ENCODE data around the gene PSMA2.

PSMA2 gene

DNA sequence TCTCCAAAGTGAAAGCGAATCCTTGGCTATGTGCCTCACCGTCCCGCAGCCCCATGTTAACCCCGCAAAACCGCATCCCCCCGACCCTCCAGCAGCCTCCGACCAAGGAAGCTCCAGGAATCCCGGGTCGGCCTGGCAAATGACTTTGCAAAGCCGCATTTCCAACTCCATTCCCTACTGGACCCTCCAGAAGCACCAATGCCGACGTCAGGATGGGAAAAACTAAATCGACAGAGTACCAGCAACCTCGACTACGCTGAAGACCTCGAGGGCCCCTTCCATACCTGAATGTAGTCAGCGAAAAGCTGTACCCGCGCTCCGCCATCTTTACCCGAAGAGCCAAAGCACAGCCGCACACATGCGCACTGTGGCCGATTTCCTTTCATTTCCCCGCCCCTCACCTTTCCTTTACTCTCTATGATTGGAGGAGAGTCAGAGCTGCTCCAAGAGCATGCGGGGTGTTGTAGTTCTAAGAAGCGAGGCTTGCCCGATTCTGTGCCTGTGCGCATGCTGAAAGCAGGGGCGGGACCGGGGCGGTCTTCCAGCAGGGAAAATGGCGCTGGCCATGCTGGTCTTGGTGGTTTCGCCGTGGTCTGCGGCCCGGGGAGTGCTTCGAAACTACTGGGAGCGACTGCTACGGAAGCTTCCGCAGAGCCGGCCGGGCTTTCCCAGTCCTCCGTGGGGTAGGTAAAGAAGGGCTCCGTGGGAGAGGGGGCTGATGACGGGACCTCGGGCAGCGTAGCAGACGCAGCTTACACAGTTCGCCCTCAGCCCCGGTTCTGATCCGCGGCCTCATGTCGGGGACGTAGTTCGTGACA lies at the start of gene PSMA2, which contains the start of gene MRPL32:
Gene PSMA2 (minus strand): TSS at position 341 of the 818 bp plus-strand sequence. CDS start 16 bp downstream, at position 325.
Gene MRPL32 (plus strand): TSS at position 543 of the 818 bp plus-strand sequence. CDS start 11 bp downstream, at position 554.
- peak; percentile 97 for DNase-seq

DNA sequence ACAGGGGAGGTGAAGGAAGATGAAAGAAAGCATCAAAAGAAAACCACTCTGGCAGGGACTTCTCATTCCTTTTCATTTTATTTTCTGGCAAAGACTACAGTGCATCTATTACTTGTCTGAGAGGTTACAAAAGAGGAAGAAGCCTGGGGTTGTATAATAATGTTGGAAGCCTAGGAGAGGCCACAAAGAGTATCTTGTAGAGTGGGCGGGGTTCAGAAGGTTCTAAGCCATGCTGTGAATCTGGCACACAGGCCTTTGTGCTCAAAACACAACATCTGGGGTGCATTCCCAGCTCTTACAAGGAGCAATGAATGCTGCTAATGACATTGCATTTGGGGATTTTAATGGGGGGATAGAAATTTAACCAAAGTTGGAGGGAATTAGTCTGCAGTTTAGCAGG lies 49.6 kb upstream of the PSMA2 start:
- DNase-seq, result no peak

DNA sequence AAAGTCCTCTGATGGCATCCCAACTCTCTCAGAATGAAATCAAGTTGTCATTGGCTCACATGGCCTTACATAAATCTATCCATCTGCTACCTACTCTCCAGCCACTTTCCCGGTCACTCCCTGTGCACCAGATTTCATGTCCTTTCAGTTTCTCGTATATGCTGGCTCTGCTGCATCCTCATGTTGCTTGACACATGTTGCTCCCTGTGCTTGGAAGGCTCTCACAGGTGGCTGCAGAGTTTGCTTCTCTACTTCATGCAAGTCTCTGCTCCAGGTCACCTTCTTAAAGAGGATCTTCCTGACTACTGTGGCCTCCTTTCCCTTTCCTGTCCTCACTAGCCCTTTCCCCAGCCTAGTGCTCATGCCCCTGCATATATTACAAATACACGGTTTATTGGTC lies 48.5 kb upstream of the PSMA2 start:
- no peak for DNase-seq

DNA sequence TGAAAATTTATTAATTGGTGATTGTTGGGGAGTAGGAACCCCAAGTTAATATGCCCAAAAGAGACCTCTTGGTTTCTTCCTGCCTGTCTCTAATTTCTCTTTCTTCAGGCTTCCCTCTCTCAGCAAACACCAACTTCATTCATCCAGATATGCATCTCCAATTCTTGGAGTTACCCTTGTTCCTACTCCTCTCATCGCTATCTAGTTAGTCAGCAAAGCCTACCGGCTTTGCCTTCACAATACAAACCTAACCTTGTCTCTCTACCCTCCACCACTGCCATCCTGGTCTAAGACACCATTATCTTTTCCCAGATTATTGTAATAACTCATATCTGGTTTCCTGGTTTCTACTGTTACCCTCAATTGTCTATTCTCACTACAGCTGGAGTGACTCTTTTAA lies 48.1 kb upstream of the PSMA2 start:
- DNase-seq, result no peak

GRCh38 chr7:42978496-42978895 lies 46.5 kb upstream of the PSMA2 start:
- no peak for DNase-seq

DNA sequence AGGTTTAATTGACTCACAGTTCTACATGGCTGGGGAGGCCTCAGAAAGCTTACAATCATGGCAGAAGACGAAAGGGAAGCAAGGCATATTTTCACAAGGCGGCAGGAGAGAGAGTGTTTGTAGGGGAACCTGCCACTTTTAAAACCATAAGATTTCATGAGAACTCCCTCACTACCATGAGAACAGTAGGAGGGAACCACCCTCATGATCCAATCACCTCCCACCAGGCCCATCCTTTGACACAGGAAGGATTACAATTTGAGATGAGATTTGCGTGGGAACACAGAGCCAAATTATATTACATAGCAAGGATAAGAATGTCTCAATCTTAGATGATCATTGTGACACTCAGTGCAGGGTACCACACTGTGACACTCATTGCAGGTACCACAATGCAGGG lies 44.4 kb upstream of the PSMA2 start:
- no peak for DNase-seq

DNA sequence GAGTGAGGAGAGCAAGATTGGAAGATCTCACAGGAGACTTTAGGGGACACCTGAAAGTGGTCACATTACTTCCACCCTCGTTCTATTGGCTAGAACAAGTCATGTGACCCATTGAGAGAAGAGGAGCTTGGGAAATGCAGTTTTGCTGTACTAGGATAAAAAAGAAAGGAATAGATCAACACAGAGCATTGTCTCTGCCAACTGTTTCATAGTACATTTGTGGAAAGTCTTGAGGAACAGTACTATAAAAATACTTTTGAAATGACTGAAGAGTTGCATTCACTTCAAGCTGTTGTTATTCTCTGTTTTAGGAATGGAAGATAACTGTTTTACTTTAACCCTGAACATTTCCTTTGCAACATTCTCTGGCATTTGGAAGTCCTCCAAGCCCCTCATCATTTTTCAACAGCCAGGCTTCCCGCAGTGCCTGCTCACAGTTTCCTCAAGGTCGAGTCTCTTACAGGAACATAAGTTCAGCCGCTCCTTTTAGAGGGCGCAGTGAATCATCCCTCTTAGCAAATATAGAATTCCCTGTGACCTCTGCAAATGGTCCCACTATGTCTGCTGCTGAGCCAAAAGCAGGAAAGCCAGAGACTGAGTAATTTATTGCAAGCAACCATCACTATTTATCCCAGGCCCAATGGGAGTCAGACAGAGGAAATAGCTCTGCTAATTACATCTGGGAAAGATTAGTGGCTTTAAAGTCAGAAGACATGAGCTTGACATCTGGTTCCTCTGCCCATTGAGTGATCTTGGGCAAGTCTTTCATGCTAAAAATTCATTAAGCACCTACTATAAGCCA lies 40.9 kb upstream of the PSMA2 start:
- peak; percentile 100 for DNase-seq

DNA sequence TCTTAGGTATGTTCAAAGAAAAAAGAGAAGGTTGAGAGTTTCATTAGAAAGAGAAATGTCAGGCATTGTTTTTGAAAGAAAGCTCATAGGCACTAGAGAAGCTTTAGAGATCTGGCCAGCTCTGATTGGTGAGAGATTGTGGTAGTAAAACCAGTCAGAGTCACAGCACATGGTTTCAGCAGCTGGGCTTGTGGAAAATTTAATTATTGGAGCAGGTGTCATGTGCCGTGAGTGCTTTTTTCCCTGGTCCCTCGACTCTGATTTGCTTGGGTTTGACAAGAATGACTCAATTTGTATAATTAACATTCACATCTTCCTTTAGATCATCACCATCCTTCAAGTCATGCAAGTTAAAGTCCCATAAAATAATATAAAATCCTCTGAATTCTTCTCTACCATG lies 35.4 kb upstream of the PSMA2 start:
- no peak for DNase-seq

- DNase-seq, result peak; percentile 15
Observed at GRCh38 chr7:42964849-42965805, 33.2 kb upstream of the PSMA2 start.

- DNase-seq, result no peak
Observed at GRCh38 chr7:42964293-42964692, 32.3 kb upstream of the PSMA2 start.

DNA sequence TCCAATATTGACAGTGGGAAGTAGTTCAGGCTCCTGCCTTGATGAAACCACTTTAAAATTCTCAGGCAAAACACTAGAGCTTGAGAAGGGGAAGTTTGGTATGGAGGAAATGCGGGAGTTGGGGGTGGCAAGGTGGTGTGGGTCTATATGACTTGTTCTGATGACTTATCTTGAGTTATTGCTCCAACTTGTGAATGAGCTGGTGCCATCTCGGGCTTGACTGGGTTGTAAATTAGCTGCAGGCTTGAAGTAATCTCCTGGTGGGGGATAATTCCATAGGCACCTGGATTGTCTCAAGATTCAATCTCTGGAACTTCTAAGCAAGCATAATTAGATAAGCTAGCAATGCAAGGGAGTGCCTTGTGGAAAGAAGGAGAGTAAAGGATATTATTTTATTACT lies 29.2 kb upstream of the PSMA2 start:
- DNase-seq, result no peak

DNA sequence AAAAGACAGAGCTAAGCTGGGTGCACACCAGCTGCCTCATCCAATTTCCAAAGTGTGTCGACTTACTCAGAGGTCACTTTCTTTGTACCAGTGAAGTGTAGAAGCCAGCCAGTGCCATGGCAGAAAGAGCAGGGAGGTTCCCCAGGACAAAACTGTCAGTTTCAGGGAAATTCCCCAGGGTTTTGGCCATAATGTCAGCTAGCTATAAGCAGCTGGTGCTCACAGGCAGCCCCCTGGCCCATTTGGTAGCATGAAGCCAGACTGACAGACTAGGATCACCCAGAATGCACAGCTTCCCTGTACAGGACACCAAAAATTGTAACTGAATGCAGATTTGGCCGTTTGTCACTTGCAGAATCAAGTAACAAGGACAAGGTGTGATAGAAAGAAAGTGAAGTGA lies 28.8 kb upstream of the PSMA2 start:
- DNase-seq, result no peak

- no peak for DNase-seq
Observed at GRCh38 chr7:42959549-42959948, 27.6 kb upstream of the PSMA2 start.

GRCh38 chr7:42956062-42956461 lies 24.1 kb upstream of the PSMA2 start:
- DNase-seq, result no peak

DNA sequence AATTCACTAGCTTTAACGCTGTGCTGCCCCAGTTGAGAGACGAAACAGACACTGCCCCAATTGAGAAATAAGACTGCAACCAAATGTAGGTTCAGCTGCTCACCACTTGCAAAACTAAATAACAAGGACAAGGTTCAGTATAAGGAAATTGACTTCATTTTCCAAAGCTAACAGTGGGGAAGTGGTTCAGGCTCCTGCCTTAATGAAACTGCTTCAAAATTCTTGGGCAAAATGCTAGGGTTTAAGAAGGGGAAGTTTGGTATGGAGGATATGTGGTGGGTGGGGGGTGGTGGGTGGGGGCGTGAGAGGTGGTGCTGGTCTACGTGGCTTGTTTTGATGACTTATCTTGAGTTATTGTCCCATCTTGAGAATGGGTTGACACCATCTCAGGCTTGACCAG lies 22.0 kb upstream of the PSMA2 start:
- no peak for DNase-seq

GRCh38 chr7:42952328-42952727 lies 20.4 kb upstream of the PSMA2 start:
- DNase-seq, result no peak

DNA sequence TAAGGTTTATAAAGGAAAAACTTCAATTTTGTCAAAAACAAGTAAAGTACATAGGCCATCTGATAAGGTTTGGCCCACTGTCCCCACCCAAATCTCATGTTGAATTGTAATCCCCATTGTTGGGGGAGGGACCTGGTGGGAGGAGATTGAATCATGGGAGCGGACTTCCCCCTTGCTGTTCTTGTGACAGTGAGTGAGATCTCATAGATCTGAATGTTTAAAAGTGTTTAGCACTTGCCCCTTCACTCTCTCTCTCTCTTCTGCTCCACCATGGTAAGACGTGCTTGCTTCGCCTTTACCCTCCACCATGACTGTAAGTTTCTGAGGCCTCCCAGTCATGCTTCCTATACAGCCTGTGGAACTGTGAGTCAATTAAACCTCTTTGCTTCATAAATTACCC lies 18.4 kb upstream of the PSMA2 start:
- no peak for DNase-seq

GRCh38 chr7:42947521-42947920 lies 15.5 kb upstream of the PSMA2 start:
- no peak for DNase-seq

GRCh38 chr7:42946627-42946950 lies 14.6 kb upstream of the PSMA2 start:
- DNase-seq, result peak; percentile 22

DNA sequence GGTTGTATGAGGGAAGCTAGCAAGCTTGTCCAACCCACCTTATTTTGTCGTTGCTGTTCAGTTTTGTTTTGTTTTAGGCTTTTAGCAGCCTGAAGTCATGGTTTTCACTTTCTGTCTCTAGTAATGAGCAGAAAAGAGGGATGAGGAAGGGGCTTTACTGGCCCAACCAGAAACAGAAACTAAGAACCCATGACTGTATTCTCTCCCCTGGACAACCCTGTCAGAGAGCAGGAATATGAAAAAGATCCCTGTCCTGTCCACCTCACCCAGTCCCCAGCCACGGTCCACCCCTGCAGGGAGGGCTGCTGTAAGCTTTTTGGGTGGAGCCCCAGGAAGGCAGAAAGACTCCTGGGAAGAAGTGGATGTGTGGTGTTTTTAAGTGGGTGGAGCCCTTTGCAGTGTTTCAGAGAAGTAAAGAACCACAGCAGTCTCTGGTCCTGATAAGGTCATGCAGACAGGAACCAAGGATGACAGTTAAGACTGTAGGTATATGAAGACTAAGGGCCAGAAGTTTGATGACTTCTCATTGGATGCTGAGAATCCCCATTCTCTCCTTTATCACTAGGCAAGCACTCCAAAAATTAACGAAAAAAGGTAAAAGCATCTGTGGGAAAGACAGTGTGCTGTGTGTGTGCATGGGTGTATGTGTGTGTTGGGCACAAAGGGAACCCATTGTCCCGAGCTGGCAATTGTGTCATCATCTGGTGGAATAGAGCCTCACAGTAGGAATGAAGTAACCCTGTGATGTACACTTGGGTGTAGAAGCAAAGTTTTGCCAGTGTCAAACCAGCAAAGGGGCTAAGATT lies 14.1 kb upstream of the PSMA2 start:
- DNase-seq, result no peak

DNA sequence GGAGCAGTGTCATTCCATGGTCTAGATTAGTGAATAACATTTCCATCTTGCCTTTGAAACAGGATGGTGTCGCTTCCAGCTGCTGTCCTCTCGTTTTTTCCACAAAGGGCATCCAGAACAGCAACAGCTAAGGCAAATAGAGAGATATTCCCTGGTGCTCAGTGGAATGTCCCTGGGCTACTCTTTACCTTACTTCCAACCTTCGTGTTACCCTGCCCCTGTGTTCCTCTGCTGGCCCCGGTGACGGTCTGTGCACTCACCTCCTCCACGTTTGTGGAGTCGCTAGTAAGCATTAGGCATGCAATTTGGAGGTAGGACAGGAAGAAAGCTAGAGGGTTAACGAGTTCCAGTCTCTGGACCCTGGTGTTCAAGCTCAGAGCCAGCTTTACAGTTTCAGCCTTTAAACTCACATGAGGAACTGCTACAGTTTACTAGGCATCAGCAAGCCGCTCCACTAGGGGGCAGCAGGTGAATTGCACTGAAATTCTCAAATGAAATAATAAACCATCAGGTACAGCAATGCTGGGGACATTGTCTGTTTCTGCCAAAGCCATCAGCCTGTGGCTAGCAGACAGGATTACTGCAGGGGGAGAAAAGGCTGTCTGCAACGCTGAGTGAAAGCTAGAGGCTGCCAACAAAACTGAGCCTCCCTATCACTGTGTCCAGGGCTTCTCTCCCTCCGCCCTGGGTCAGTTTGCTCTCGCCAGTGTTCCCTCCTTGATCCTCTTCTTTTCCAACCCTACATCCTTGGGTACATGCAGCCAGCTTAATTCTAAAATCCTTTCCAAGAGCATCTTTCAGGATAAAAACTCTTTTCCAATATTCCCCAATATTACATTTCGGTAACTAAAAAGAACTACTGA lies 9.2 kb upstream of the PSMA2 start:
- peak; percentile 77 for DNase-seq

Measured in fibroblast of skin of right quadriceps (primary cell).